ENCODE results near the gene IMPA2. TPM values are rescaled to one million over a fixed set of nuclear protein-coding genes. Genes with fewer than 3 reads are reported as not detected.
"Not testable (repeated sequence)": the region's sequence is repeated elsewhere in the genome, so short reads cannot be mapped to it uniquely, and the experiment has no call there.

IMPA2 gene
- total RNA-seq, 4 donors from 2014 or later, result 112 to 385 (median 215) TPM

DNA sequence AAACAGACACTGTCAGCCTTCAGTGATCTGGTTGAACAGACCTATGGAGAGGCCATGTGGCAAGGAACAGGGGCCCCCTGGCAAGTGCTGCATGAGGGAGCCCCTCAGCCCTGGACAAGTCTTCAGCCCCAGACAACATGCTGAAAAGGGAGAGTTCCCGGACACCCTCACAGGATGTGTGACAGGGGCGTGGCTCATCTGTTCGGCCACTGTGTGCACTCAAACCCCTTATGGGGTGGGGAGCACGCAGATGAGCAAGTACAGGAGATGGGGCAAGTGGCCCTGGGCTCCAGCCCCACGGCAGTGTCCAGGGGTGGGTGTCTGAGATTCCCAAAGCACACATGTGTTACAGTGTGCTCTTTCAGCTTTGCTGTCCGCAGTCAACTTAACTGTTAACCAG is 37.8 kb upstream of the IMPA2 start:
- H3K9me3 ChIP-seq, result no peaks in the 10 kb centered on the region
- TF ChIP-seq EP300 (IDR thresholded peaks at IDR 0.05) (no peak), POLR2AphosphoS5 (IDR thresholded peaks at IDR 0.05) (no peak), POLR2A (IDR thresholded peaks at IDR 0.05) (no peak)
- TF ChIP-seq, protein P1, sequence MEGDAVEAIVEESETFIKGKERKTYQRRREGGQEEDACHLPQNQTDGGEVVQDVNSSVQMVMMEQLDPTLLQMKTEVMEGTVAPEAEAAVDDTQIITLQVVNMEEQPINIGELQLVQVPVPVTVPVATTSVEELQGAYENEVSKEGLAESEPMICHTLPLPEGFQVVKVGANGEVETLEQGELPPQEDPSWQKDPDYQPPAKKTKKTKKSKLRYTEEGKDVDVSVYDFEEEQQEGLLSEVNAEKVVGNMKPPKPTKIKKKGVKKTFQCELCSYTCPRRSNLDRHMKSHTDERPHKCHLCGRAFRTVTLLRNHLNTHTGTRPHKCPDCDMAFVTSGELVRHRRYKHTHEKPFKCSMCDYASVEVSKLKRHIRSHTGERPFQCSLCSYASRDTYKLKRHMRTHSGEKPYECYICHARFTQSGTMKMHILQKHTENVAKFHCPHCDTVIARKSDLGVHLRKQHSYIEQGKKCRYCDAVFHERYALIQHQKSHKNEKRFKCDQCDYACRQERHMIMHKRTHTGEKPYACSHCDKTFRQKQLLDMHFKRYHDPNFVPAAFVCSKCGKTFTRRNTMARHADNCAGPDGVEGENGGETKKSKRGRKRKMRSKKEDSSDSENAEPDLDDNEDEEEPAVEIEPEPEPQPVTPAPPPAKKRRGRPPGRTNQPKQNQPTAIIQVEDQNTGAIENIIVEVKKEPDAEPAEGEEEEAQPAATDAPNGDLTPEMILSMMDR (IDR thresholded peaks at IDR 0.05), result no peak
- WGBS, 2 donors (ENCODE audit: low coverage in 1 of 2), result no CpG with 5 or more reads among the region's 6 CpGs

DNA sequence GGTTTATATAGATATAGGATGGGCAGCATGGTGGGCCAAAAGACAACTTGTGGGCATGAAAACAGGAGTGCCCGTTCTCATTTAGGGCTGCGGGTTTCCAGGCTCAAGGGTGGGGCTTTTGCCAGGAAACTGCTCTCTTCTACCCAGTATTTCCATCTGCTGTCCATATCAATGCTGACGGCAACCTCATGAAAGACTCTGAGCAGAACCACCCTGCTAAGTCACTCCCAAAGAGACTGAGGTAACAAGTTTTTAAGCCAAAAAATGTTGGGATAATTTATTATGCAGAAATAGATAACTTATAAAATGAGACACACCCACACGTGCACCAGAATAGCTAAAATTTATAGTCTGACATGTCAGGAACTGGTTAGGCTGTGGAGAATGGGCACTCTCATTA is 37.1 kb upstream of the IMPA2 start:
- TF ChIP-seq EP300 (IDR thresholded peaks at IDR 0.05), result no peak
- TF ChIP-seq POLR2AphosphoS5 (IDR thresholded peaks at IDR 0.05), result no peak
- TF ChIP-seq, protein P1 (IDR thresholded peaks at IDR 0.05), result no peak
- no peak for TF ChIP-seq POLR2A (IDR thresholded peaks at IDR 0.05)
- no peak for ATAC-seq
- 75 to 77% methylated on average over 3 to 4 of the region's 4 CpGs for WGBS, 2 donors (ENCODE audit: low coverage in 1 of 2)
- Histone ChIP-seq H3K4me1 (peaks cover 7 to 32% (median 7%) of the 10 kb centered on the region in 3 donors), H3K9me3 (no peaks in the 10 kb centered on the region), H3K4me3 (no peak overlapping the region), H3K27ac (no peak overlapping the region), H3K36me3 (no peaks in the 10 kb centered on the region), H3K27me3 (no peaks in the 10 kb centered on the region)

More for the DNA sequence above, 37.8 kb upstream of the IMPA2 start:
- Histone ChIP-seq H3K27ac (peak overlapping the region in 1 of 4 donors; percentile 3), H3K27me3 (no peaks in the 10 kb centered on the region), H3K4me3 (no peak overlapping the region), H3K36me3 (no peaks in the 10 kb centered on the region), H3K4me1 (peaks cover 7 to 25% (median 7%) of the 10 kb centered on the region in 3 donors)
- no peak for ATAC-seq

- peaks cover 7 to 37% (median 10%) of the 10 kb centered on the region in 3 donors for H3K4me1 ChIP-seq
- no peaks in the 10 kb centered on the region for H3K27me3 ChIP-seq
- no peak for ATAC-seq
- no peaks in the 10 kb centered on the region for H3K36me3 ChIP-seq
- 76 to 89% methylated on average over 4 to 5 of the region's 5 CpGs for WGBS, 2 donors (ENCODE audit: low coverage in 1 of 2)
- H3K9me3 ChIP-seq, result no peaks in the 10 kb centered on the region
- no peak overlapping the region for H3K27ac ChIP-seq
- H3K4me3 ChIP-seq, result no peak overlapping the region
- TF ChIP-seq POLR2AphosphoS5 (IDR thresholded peaks at IDR 0.05), result no peak
- TF ChIP-seq, protein P1 (IDR thresholded peaks at IDR 0.05), result no peak
Measured at GRCh38 chr18:11944786-11945185, 36.5 kb upstream of the IMPA2 start.

- Histone ChIP-seq H3K4me1 (peaks cover 7 to 42% (median 10%) of the 10 kb centered on the region in 3 donors), H3K27ac (peak overlapping the region; percentile 92 to 99 (median 96))
- not testable (repeated sequence) for H3K27me3 ChIP-seq, H3K36me3 ChIP-seq, H3K9me3 ChIP-seq, H3K4me3 ChIP-seq, ATAC-seq
- WGBS, 2 donors (ENCODE audit: low coverage in 1 of 2), result 85% methylated on average over 10 to 13 of the region's 22 CpGs
Measured at GRCh38 chr18:11945834-11946659, 35.3 kb upstream of the IMPA2 start.

DNA sequence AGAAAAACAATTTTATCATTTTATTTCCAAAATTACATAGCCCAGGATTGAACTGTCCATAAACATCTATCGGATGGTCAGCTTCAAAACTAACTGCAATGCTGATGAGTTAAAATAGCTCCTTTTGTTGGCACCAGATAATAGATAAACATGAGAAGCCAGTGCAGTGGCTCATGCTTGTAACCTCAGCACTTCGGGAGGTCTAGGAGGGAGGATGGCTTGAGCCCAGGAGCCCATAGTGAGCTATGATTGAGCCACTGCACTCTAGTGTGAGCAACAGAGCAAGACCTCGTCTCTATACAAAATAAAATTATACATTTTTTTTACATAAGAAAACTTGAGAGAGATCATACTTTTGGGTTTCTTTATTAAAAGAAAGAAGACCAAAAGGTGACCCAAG is 34.6 kb upstream of the IMPA2 start:
- Histone ChIP-seq H3K4me3 (peak overlapping the region; percentile 12 to 59), H3K36me3 (no peaks in the 10 kb centered on the region), H3K9me3 (no peaks in the 10 kb centered on the region), H3K27me3 (no peaks in the 10 kb centered on the region), H3K27ac (peak overlapping the region; percentile 92 to 99 (median 96)), H3K4me1 (peaks cover 7 to 47% (median 10%) of the 10 kb centered on the region in 3 donors)
- ATAC-seq, result peak; percentile 46
- WGBS, 2 donors (ENCODE audit: low coverage in 1 of 2), result 18 to 20% methylated on average over 3 of the region's 3 CpGs
- TF ChIP-seq POLR2A (IDR thresholded peaks at IDR 0.05), result no peak
- no peak for TF ChIP-seq POLR2AphosphoS5 (IDR thresholded peaks at IDR 0.05)
- TF ChIP-seq EP300 (IDR thresholded peaks at IDR 0.05), result no peak
- TF ChIP-seq, protein P1 (IDR thresholded peaks at IDR 0.05), result no peak

Measured in gastroesophageal sphincter (tissue), 4 donors.